LoVo (cell line): ENCODE results near the gene CHKB.
"Not testable (repeated sequence)": the region's sequence is repeated elsewhere in the genome, so short reads cannot be mapped to it uniquely, and the experiment has no call there.

Source experiments
- DNase-seq: peaks from one replicate; pipeline ENCODE4 v3.0.0-alpha.2; 2016; ENCODE audit warnings: low spot score

The CHKB gene

GRCh38 chr22:50612528-50613221 lies 30.0 kb upstream of the CHKB start:
- DNase-seq: no peak

GRCh38 chr22:50612168-50612527 lies 29.5 kb upstream of the CHKB start:
- no peak for DNase-seq

GRCh38 chr22:50611341-50612060 lies 28.9 kb upstream of the CHKB start:
- no peak for DNase-seq

- DNase-seq: no peak
These were observed 27.9 kb upstream of the CHKB start for GRCh38 chr22:50610581-50610980.

DNA sequence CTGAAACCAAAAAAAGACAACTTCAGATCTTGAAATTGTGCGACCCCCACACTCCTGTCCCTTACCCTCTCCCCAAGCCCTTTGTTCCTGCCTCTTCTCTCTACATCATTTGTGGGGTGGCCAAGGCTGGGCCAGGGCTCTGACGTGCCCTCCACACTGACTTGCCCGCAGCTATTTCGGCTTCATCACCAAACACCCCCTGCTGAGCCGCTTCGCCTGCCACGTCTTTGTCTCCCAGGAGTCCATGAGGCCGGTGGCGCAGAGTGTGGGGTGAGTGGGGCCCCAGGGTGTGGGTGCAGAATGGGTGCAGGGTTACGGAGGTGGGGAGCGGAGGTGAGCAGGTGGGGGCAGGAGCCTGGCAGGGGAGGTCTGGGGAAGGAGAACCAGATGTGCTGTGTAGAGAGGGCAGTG lies 27.4 kb upstream of the CHKB start:
- no peak for DNase-seq

GRCh38 chr22:50609599-50609998 lies 26.9 kb upstream of the CHKB start:
- no peak for DNase-seq

- DNase-seq: no peak
These were observed 26.3 kb upstream of the CHKB start for GRCh38 chr22:50608996-50609395.

DNA sequence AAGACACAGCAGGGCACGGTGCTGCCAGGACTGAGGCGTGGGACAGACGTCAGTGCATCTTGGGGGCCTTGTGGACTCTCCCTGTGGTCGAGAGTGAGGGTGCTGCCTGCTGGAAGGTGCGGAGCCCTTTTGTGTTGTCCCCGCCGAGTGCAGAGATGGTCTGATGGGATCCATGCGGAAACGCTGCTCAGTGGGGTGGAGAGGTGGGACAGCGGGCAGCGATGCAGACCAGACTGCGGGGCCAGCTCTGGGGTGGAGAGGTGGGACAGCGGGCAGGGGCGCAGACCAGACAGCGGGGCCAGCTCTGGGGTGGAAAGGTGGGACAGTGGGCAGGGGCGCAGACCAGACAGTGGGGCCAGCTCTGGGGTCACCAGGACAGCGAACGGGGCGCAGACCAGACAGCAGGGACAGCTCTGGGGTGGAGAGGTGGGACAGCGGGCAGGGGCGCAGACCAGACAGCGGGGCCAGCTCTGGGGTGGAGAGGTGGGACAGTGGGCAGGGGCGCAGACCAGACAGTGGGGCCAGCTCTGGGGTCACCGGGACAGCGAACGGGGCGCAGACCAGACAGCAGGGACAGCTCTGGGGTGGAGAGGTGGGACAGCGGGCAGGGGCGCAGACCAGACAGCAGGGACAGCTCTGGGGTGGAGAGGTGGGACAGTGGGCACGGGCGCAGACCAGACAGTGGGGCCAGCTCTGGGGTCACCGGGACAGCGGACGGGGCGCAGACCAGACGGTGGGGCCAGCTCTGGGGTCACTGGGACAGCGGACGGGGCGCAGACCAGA lies 25.6 kb upstream of the CHKB start:
- DNase-seq: not testable (repeated sequence)

- DNase-seq: no peak
These were observed 25.0 kb upstream of the CHKB start for GRCh38 chr22:50607659-50608020.

DNA sequence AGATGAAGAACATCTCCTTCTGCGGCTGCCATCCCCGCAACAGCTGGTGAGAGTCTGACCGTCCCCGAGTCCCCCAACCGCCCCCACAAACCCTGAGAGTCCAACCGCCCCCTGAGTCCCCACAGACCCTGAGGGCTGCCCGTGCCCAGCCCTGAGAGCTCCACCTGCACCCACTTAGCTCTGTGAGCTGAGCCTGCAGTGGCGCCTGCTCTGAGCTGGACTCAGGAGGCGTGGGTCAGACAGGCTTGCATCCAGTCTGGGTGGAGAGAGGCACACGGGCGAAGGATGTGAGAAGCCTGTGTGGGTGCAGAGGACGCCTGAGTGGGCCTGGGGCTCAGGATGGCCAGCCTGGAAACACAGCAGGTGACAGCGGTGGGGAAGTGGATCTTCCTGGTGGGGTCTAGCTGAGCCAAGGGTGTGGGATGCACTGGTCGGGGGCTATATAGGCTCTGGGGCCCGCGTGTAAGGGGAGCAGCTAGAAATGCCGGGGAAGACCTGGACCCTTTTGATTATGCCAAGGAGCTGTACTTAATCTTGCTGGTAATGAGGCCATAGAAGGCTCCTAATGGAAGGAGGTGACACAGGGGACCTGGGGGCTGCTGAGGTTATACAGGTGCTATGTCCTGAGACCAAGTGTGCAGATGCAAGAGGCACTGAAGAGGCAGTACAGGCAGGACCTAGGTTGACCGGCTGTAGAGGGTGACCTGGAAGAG lies 24.5 kb upstream of the CHKB start:
- DNase-seq: no peak

DNA sequence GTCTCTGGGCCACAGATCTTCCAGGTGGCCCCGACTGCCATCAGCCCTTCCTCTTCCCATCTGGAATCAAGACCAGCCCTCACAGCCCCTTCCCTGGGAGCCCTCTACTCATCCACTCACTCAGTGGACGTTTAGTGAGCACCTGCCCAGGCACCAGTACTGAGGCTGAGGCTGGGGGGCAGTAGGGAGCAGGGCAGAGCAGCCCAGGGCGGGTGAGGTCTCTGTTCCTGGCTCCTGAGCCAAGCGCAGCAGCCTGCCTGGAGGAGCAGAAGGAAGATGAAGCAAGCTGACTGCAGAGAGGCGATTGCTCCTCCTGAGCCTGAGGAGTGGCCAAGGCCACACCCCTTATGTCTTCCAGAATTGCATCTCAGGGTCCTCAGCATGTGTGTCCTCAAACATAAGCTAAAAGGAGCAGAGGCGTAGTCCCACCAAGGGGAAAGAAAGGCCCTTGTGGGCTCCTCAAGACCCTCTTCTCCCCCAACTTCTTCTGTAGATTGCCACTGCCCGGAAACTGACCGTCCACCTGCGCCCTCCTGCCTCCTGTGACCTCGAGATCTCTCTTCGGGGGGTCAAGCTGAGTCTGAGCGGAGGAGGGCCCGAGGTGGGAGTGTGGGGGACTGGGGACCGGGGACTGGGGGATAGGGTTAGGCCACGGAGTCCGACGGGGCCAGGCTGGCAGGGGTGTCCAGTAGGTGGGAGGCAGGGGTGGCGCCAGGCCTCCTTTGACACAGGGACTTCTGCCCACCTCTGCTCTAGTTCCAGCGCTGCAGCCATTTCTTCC lies 23.7 kb upstream of the CHKB start:
- DNase-seq: no peak

DNA sequence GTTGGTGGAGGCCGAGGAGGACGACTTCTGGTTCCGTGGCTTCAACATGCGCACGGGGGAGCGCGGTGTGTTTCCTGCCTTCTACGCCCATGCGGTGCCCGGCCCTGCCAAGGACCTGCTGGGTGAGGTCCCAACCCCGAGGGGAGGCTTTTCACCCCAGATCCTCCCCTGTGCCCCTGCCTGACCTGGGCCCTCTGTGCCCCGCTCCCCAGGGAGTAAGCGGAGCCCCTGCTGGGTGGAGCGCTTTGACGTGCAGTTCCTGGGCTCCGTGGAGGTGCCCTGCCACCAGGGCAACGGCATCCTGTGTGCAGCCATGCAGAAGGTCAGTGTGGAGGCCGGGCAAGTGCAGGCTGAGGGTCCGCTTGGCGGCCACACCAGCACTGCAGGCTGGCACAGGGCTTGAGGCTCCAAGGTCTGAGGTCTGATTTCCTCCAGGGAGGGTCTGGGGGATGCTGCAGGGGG lies 23.0 kb upstream of the CHKB start:
- no peak for DNase-seq

- no peak for DNase-seq
These were observed 22.5 kb upstream of the CHKB start for GRCh38 chr22:50605002-50605612.

DNA sequence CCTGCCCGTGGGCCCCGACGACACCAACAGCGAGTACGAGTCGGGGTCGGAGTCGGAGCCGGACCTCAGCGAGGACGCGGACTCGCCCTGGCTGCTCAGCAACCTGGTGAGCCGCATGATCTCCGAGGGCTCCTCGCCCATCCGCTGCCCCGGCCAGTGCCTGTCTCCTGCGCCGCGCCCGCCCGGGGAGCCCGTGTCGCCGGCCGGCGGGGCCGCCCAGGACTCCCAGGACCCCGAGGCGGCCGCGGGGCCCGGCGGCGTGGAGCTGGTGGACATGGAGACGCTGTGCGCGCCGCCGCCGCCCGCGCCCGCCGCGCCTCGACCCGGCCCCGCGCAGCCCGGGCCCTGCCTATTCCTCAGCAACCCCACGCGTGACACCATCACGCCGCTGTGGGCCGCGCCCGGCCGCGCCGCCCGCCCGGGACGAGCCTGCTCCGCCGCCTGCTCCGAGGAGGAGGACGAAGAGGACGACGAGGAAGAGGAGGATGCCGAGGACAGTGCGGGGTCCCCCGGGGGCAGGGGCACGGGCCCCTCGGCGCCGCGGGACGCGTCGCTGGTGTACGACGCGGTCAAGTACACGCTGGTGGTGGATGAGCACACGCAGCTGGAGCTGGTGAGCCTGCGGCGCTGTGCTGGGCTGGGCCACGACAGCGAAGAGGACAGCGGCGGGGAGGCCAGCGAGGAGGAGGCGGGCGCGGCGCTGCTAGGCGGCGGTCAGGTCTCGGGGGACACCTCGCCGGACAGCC lies 21.8 kb upstream of the CHKB start:
- no peak for DNase-seq

DNA sequence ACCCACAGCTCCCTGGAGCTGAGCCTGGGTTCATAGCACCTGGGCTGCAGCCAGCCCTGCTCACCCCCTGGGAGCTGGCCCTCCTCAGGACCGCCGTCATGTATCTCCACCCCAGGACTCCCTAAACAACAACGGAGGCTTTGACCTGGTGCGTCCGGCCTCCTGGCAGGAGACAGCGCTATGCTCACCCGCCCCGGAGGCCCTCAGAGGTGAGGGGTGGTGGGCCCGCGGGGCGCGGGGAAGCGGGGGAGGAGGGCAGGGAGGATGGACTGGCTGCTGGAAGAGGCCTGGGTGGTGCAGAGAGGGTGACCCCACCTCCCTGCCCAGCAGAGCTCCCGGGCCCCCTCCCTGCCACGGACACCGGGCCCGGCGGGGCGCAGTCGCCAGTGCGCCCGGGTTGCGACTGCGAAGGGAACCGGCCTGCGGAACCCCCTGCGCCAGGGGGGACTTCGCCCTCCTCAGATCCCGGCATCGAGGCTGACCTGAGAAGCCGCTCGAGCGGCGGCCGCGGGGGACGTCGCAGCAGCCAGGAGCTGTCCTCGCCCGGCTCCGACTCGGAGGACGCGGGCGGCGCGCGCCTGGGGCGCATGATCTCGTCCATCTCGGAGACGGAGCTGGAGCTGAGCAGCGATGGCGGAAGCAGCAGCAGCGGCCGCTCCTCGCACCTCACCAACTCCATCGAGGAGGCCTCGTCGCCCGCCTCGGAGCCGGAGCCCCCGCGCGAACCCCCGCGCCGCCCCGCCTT lies 21.0 kb upstream of the CHKB start:
- DNase-seq: no peak

DNA sequence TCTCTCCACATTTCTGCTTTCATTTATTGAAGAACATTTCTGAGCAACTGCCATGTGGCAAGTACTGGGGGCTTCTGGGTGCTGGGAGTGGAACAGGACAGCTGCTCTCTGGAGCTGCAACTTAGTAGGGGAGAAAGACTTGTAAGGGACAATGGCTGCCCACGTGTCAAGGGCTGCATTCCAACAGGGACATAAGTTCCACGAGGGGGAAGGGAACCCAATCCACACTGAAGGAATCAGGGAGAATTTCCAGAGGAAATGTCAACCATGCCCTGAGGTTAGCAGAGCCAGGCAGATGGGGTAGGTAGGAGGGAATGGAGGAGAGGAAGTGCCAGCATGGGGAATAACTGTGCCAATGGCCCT lies 19.7 kb upstream of the CHKB start:
- DNase-seq: no peak

DNA sequence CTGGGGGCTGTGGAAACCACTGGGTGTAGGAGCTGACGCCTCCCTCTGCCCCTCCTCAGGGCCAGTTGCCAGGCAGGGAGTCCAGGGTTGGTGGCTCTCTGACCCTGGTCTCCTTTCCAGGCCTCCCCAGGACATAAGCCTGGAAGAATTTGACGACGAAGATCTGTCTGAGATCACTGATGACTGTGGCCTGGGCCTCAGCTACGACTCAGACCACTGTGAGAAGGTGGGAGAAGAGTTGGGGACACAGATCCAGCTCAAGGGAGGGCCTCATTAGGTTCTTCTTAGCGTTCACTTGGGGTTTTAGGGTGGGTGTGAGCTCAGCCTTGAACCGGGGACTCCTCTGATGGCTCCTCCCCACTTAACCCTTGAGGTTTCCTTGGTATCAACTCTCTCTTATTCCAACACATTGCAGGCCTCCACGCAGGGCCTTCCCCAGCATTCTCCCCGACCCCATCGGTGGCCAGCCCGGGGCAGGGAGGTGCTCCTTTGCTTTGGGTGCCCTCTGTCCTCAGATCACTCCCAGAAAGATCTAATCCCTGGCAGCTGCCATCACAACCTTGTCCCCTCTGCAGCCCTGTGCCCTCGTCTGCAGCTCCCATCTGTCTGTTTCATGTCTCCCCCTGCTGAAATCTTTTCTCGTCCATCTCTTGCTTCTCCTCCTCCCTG lies 19.2 kb upstream of the CHKB start:
- no peak for DNase-seq

DNA sequence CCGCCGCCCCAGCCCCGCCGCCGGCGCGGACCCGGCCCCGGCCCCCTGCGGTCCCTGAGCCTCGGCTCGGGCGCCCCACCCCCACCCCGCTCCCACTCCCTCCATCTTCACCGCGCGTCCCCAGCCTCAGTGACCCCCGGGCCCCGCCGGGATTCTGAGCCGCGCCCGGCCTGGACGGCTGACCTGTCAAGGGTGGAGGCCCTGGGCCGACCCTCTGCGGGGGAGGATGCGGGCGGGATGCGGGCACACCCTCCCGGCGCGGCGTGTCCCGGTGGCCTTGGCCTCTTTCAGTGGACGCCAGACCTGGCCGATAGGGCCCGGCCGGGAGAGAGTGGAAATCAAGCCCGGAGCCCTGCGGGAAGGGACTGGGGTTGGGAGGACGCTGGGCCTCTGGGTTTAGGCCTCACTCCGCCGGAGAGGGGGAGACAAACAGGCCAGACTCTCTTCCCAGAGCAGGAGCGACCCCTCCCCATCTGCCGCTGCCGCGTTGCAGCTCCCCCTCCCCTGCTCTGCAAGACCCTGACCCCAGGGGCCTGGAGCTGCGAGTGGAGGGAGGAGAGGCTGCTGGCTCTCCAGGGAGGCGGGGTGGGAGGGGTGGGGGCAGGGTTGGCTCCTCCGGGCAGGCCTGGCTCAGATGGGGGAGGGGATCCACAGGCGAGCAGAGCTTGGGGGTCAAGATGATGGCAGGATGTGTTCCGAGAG lies 18.5 kb upstream of the CHKB start:
- DNase-seq: no peak

DNA sequence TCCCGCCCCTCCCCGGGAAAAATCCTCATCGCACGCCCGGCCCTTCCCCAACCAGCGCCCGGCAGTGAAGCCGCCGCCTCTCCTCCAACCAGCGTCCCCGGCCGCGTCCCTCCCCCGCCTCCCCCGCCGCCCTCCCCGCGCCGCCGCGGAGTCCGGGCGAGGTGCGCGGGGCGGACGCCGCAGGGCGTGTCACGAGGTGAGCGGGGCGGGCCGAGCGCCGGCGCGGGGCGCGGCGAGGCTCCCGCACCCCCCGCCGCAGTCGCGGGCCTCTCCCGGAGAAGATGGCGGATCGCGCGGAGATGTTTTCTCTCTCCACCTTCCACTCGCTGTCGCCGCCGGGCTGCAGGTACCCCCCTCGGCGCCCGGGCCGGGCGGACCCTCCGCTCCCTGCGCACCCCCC lies 17.9 kb upstream of the CHKB start, which contains the start of gene MAPK8IP2:
Gene MAPK8IP2, plus strand, starts transcription at position 256 of the 400 bp plus-strand sequence. Its CDS starts 26 bp downstream, at position 282.
- peak; percentile 36 for DNase-seq
